T follicular helper cell (primary cell): ENCODE measurements around the gene RPL41.
"Not testable (repeated sequence)": the region's sequence is repeated elsewhere in the genome, so short reads cannot be mapped to it uniquely, and the experiment has no call there.

Experiments used
- DNase-seq: peaks from one replicate; pipeline ENCODE4 v3.0.0-alpha.2; 2020; ENCODE audit warnings: low read depth

Gene RPL41

GRCh38 chr12:56154818-56155217 lies 38.4 kb downstream of the RPL41 start:
- no peak for DNase-seq

GRCh38 chr12:56155256-56155845 lies 38.9 kb downstream of the RPL41 start:
- DNase-seq = no peak

- not testable (repeated sequence) for DNase-seq
Measured at GRCh38 chr12:56156464-56157200, 40.2 kb downstream of the RPL41 start.

- DNase-seq = peak; percentile 41
Measured at GRCh38 chr12:56157201-56158028, 41.0 kb downstream of the RPL41 start.

GRCh38 chr12:56158029-56158925 lies 41.8 kb downstream of the RPL41 start, which contains the start of gene MYL6:
Gene MYL6, plus strand, starts transcription at chr12:56158359. Its CDS starts 43 bp downstream, at chr12:56158402.
- peak; percentile 90 for DNase-seq

GRCh38 chr12:56158926-56159461 lies 42.6 kb downstream of the RPL41 start:
- no peak for DNase-seq

GRCh38 chr12:56159482-56160192 lies 43.2 kb downstream of the RPL41 start:
- DNase-seq = no peak

- peak; percentile 57 for DNase-seq
Measured at GRCh38 chr12:56160193-56160763, 43.8 kb downstream of the RPL41 start.

- no peak for DNase-seq
Measured at GRCh38 chr12:56160894-56161689, 44.7 kb downstream of the RPL41 start.

GRCh38 chr12:56161690-56162351 lies 45.4 kb downstream of the RPL41 start:
- no peak for DNase-seq

GRCh38 chr12:56162468-56163290 lies 46.2 kb downstream of the RPL41 start:
- no peak for DNase-seq

- no peak for DNase-seq
Measured at GRCh38 chr12:56163533-56164344, 47.3 kb downstream of the RPL41 start.

GRCh38 chr12:56164345-56164729 lies 47.9 kb downstream of the RPL41 start:
- no peak for DNase-seq

- no peak for DNase-seq
Measured at GRCh38 chr12:56165369-56165768, 48.9 kb downstream of the RPL41 start.
